GM19324 (cell line): Measurements from ENCODE around the gene TEX54.

Experiments
- ATAC-seq: cut with Tn5 transposase; IDR thresholded peaks from one replicate; pipeline ENCODE4 v1.9.1; 2021; ENCODE audit warnings: mild to moderate bottlenecking, moderate library complexity; ENCODE audit not compliant: unreplicated experiment, low FRiP score

Gene TEX54

GRCh38 chr11:62791501-62792201 lies 41.0 kb downstream of the TEX54 start, which contains the start of gene TMEM223:
TSS of gene TMEM223 (minus strand) at chr11:62792006. CDS start at chr11:62791994, 12 bp downstream.
- peak; percentile 60 for ATAC-seq

- no peak for ATAC-seq
Observed at GRCh38 chr11:62789576-62789975, 43.1 kb downstream of the TEX54 start.

DNA sequence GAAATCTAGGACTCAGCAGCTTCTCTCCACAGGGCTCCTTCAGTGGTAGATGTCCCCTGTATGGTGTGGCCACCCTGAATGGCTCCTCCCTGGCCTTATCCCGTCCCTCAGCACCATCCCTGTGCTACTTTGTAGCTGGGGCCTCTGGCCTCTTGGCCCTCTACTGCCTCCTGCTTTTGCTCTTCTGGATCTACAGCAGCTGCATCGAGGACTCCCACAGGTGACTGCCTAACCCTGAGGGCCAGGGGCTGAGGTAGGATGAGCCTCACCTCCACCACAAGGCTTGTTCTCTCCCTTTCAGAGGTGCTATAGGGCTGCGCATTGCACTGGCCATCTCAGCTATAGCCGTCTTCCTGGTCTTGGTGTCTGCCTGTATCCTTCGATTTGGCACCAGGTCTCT lies 43.6 kb downstream of the TEX54 start:
- ATAC-seq: no peak

GRCh38 chr11:62787005-62787759 lies 45.5 kb downstream of the TEX54 start, which contains the start of gene TMEM179B:
TSS of gene TMEM179B (plus strand) at chr11:62787402. CDS start at chr11:62787432, 30 bp downstream.
- peak; percentile 64 for ATAC-seq

GRCh38 chr11:62786318-62787004 lies 46.2 kb downstream of the TEX54 start:
- ATAC-seq: peak; percentile 61

DNA sequence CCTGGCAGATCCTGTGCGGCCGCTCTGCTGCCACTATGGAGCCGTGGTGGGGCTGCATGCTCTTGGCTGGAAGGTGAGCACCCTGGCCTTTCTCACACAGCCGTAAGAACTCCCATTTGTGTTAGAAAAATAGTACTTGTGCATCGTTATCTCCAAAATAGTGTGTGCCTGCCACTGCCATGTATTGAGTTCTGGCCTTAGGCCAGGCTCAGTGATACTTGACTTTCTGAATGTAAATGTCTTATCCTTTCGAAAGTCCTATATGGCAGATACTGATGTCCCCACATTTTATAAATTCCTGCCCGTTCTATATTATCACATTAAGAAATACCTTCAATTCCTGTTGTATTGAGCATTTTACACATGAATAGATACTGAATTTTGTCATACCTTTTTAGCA lies 49.9 kb downstream of the TEX54 start:
- ATAC-seq: no peak
